HL-60 (cell line): ENCODE data around the gene TP53INP2.

Source experiments
- GABPA ChIP-seq: IDR thresholded peaks from 2 replicates; pipeline ENCODE4 v1.6.1; 2012; ENCODE audit warnings: low read depth
- TF ChIP-seq, protein P1 (sequence below): IDR thresholded peaks from one replicate; pipeline ENCODE4 v1.5.1; 2011; ENCODE audit warnings: low read length, control low read depth, inconsistent platforms; ENCODE audit not compliant: insufficient read depth
- TF ChIP-seq, protein P2 (sequence below): IDR thresholded peaks from 2 replicates; pipeline ENCODE4 v1.6.1; 2012; ENCODE audit warnings: low read depth; ENCODE audit not compliant: insufficient replicate concordance

DNA sequence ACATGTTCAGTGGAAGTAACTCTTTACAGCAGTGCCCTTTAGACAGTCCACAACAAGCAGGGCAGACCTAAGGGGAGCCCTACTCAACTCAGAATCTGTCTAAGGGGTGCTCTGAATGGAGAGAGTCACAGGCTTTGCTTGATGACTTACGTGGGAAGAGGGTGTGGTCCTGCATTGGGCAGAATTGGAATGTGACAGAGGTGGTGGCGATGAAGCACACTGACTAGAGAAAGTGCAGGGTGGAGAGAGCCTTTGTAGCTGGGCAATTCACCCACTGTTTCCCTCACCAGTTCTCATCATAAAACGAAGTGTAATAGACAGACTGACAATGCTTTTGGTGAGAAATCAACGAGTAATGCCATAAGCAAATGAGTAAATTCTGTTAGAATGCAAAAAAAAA, 11.2 kb downstream of the TP53INP2 start:
- no peak for TF ChIP-seq GABPA
- TF ChIP-seq, protein P1, sequence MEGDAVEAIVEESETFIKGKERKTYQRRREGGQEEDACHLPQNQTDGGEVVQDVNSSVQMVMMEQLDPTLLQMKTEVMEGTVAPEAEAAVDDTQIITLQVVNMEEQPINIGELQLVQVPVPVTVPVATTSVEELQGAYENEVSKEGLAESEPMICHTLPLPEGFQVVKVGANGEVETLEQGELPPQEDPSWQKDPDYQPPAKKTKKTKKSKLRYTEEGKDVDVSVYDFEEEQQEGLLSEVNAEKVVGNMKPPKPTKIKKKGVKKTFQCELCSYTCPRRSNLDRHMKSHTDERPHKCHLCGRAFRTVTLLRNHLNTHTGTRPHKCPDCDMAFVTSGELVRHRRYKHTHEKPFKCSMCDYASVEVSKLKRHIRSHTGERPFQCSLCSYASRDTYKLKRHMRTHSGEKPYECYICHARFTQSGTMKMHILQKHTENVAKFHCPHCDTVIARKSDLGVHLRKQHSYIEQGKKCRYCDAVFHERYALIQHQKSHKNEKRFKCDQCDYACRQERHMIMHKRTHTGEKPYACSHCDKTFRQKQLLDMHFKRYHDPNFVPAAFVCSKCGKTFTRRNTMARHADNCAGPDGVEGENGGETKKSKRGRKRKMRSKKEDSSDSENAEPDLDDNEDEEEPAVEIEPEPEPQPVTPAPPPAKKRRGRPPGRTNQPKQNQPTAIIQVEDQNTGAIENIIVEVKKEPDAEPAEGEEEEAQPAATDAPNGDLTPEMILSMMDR = no peak
- TF ChIP-seq, protein P2, sequence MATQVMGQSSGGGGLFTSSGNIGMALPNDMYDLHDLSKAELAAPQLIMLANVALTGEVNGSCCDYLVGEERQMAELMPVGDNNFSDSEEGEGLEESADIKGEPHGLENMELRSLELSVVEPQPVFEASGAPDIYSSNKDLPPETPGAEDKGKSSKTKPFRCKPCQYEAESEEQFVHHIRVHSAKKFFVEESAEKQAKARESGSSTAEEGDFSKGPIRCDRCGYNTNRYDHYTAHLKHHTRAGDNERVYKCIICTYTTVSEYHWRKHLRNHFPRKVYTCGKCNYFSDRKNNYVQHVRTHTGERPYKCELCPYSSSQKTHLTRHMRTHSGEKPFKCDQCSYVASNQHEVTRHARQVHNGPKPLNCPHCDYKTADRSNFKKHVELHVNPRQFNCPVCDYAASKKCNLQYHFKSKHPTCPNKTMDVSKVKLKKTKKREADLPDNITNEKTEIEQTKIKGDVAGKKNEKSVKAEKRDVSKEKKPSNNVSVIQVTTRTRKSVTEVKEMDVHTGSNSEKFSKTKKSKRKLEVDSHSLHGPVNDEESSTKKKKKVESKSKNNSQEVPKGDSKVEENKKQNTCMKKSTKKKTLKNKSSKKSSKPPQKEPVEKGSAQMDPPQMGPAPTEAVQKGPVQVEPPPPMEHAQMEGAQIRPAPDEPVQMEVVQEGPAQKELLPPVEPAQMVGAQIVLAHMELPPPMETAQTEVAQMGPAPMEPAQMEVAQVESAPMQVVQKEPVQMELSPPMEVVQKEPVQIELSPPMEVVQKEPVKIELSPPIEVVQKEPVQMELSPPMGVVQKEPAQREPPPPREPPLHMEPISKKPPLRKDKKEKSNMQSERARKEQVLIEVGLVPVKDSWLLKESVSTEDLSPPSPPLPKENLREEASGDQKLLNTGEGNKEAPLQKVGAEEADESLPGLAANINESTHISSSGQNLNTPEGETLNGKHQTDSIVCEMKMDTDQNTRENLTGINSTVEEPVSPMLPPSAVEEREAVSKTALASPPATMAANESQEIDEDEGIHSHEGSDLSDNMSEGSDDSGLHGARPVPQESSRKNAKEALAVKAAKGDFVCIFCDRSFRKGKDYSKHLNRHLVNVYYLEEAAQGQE = no peak
